B cell (primary cell): ENCODE measurements around the gene FLAD1. TPM values are rescaled to one million over a fixed set of nuclear protein-coding genes. Genes with fewer than 3 reads are reported as not detected.

Experiments
- ATAC-seq: fragments of 200-7000 bp; cut with Tn5 transposase; one replicate; pipeline ENCODE4 v1.10.0; 2021; ENCODE audit warnings: low read depth, mild to moderate bottlenecking, moderate number of reproducible peaks, moderate library complexity
- CTCF ChIA-PET: fragments of 350-600 bp; sonication (Branson Sonifier 250); formaldehyde crosslinking; loops from one replicate; lab custom pipeline; 2021; ENCODE audit warnings: antibody characterized with exemption, inconsistent platforms; lab: Charles Lee
- POLR2A ChIA-PET: fragments of 350-600 bp; sonication (Branson Sonifier 250); formaldehyde crosslinking; loops from one replicate; lab custom pipeline; 2021; ENCODE audit warnings: antibody characterized with exemption; lab: Charles Lee
- DNase-seq: peaks from one replicate; pipeline ENCODE4 v3.0.0; 2013
- H2AFZ ChIP-seq: 2 replicates; pipeline ENCODE4 v1.6.1; 2012; ENCODE audit warnings: mild to moderate bottlenecking, low read depth, low read length; ENCODE audit not compliant: insufficient read depth, poor library complexity, severe bottlenecking
- H3K27ac ChIP-seq, 2 donors: 1 replicate in 1 of 2; 2 replicates in 1 of 2; pipeline ENCODE4 v1.5.1; 2012 to 2013; ENCODE audit warnings: low read length in 2 of 2, mild to moderate bottlenecking in 2 of 2, moderate library complexity in 1 of 2
- H3K27me3 ChIP-seq, 4 experiments: fragments of 200-600 bp in 1 of 4; sonication (generic) in 1 of 4; replicated peaks in 1 of 4; 1 replicate in 2 of 4; 2 replicates in 2 of 4; pipeline versions ENCODE4 v1.6.1 to v1.7.0; 2013 to 2016; ENCODE audit warnings: low read length in 3 of 4, mild to moderate bottlenecking in 2 of 4, mixed read lengths in 1 of 4, moderate library complexity in 1 of 4; ENCODE audit not compliant: insufficient read depth in 4 of 4, control insufficient read depth in 3 of 4; ENCODE audit errors: control extremely low read depth in 1 of 4
- H3K36me3 ChIP-seq, 2 experiments: replicated peaks in 1 of 2; 1 replicate in 1 of 2; 2 replicates in 1 of 2; pipeline versions ENCODE4 v1.6.1 to v1.7.1; 2013; ENCODE audit warnings: low read length in 1 of 2; ENCODE audit not compliant: insufficient read depth in 2 of 2, control insufficient read depth in 1 of 2; ENCODE audit errors: control extremely low read depth in 1 of 2, extremely low read depth in 1 of 2
- H3K4me1 ChIP-seq, 2 donors: fragments of 200-600 bp in 1 of 2; sonication (generic) in 1 of 2; 1 replicate in 1 of 2; 2 replicates in 1 of 2; pipeline versions ENCODE4 v1.5.1 to v1.6.1; 2013 to 2017; ENCODE audit warnings: low read length in 2 of 2; ENCODE audit not compliant: control insufficient read depth in 2 of 2, insufficient read depth in 2 of 2
- H3K4me2 ChIP-seq: replicated peaks from 2 replicates; pipeline ENCODE3; 2012; ENCODE audit warnings: mild to moderate bottlenecking, low read depth, low read length; ENCODE audit not compliant: poor library complexity, severe bottlenecking
- H3K4me3 ChIP-seq, 5 experiments: fragments of 200-600 bp in 1 of 5; sonication (generic) in 1 of 5; 1 replicate in 3 of 5; 2 replicates in 2 of 5; pipeline versions ENCODE4 v1.5.1 to v1.7.0; 2011 to 2016; ENCODE audit warnings: low read length in 4 of 5, mild to moderate bottlenecking in 4 of 5, low read depth in 2 of 5, control low read depth in 1 of 5, moderate library complexity in 1 of 5; ENCODE audit not compliant: insufficient read depth in 1 of 5; ENCODE audit errors: control extremely low read depth in 1 of 5, extremely low read depth in 1 of 5
- H3K79me2 ChIP-seq: fragments of 200-600 bp; sonication (generic); one replicate; pipeline ENCODE4 v1.6.0; 2016; ENCODE audit warnings: low read length; ENCODE audit not compliant: control insufficient read depth, insufficient read depth
- H3K9ac ChIP-seq: fragments of 200-600 bp; sonication (generic); 2 replicates; pipeline ENCODE4 v1.6.1; 2017; ENCODE audit warnings: mild to moderate bottlenecking, low read length, moderate library complexity
- H3K9me3 ChIP-seq, 3 donors: one replicate each; pipeline versions ENCODE4 v1.6.1 to v1.7.1; 2013; ENCODE audit warnings: low read length in 2 of 3; ENCODE audit not compliant: control insufficient read depth in 2 of 3, insufficient read depth in 1 of 3; ENCODE audit errors: control extremely low read depth in 1 of 3
- H4K20me1 ChIP-seq: 2 replicates; pipeline ENCODE4 v1.6.0; 2012; ENCODE audit warnings: mild to moderate bottlenecking, low read length; ENCODE audit not compliant: insufficient read depth, control insufficient read depth, poor library complexity, severe bottlenecking
- H3K27ac Mint-ChIP-seq: one replicate; pipeline ENCODE4 v1.8.0; 2021; ENCODE audit warnings: mixed read lengths
- H3K27me3 Mint-ChIP-seq: one replicate; pipeline ENCODE4 v1.8.0; 2021; ENCODE audit warnings: mixed read lengths
- H3K4me1 Mint-ChIP-seq: one replicate; pipeline ENCODE4 v1.8.0; 2021; ENCODE audit warnings: mixed read lengths
- H3K4me3 Mint-ChIP-seq: one replicate; pipeline ENCODE4 v1.8.0; 2021; ENCODE audit warnings: mixed read lengths
- H3K9me3 Mint-ChIP-seq: one replicate; pipeline ENCODE4 v1.8.0; 2022; ENCODE audit warnings: mixed read lengths; ENCODE audit not compliant: insufficient read depth
- EZH2 ChIP-seq: IDR thresholded peaks from 2 replicates; pipeline ENCODE4 v1.6.1; 2012; ENCODE audit warnings: borderline replicate concordance, low read depth, mild to moderate bottlenecking, moderate library complexity, low read length; ENCODE audit not compliant: insufficient read depth, poor library complexity, severe bottlenecking
- WGBS: methylation state at CpG from one replicate; pipeline ENCODE4 v1.1.5; 2013; ENCODE audit warnings: missing lambda C conversion rate; ENCODE audit not compliant: insufficient coverage; 5-methylcytosine and 5-hydroxymethylcytosine counted together
- intact Hi-C: fragments of 100-400 bp; cut with micrococcal nuclease; formaldehyde crosslinking; loops from one replicate; pipeline ENCODE4 v1.10.0; 2022
- polyA plus RNA-seq: library from polyadenylated mRNA; depleted of rRNA; stranded (reverse); fragments of >200 nt; gene quantifications from 2 replicates; pipeline ENCODE4 v1.2.3, GENCODE V29; 2012
- total RNA-seq, 2 donors: library from RNA; stranded (reverse); fragments of 120-200 nt in 1 of 2; gene quantifications; 1 replicate in 1 of 2; 2 replicates in 1 of 2; pipeline versions ENCODE4 v1.2.3 to v1.2.4, GENCODE V29; 2013 to 2022
- TF ChIP-seq, protein P1 (sequence below): fragments of 200-600 bp; IDR thresholded peaks from one replicate; pipeline ENCODE4 v1.8.0; 2022; ENCODE audit warnings: antibody characterized with exemption, mild to moderate bottlenecking

The FLAD1 gene
- total and polyA plus RNA-seq, 2 donors (not counting 1 experiment from before 2014, with no cell fraction given), result 51.4 to 83.0 TPM

DNA sequence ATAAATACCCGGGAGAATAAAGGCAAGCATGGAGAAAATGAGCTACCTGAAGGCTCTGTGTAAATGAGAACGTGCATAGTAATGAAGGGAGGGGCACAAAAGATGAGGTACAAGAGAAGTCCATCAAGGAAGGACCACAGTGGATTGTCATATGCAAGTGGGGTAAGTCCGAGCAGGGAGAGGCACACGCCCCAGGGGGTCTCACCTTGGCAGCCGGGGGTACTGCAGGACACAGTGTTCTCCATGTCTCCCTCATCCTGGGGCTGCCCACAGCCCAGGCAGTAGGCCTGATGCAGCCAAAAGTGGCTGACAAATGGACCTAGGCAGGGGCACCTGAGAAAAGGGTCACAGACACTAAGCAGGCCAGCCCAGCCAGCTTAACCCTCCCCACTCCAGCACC, 40.5 kb downstream of the FLAD1 start:
- ChIA-PET POLR2A (interaction anchor here (0.7 kb wide), 1 partner anchor 302 kb away, joined by 3 read pairs; no protein-coding TSS in a partner anchor), CTCF (no interaction called here)
- 92% methylated on average over 5 of the region's 5 CpGs for WGBS

DNA sequence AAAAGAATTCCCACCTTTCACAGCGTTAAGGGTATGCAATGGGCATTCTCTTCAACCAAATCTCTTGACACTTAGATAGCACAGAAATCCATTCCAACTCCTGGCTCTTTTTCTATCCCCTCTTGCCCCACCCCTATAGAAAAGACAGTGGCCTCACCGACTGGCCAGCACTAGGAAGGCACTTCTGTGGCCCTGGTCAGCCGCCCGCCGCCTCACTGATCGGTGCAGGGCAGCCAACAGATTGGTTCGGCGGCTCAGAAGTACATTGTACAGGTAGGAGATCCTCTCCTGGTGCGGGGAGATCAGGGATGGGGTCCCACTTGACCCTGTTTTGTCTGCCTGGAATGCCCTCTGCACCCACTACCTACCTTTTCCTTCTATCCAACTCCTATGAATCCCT, 41.2 kb downstream of the FLAD1 start:
- Mint-ChIP-seq H3K27me3 (no peaks in the 10 kb centered on the region), H3K27ac (no peak overlapping the region), H3K4me1 (peaks cover 8% of the 10 kb centered on the region), H3K9me3 (no peaks in the 10 kb centered on the region), H3K4me3 (no peak overlapping the region)
- Histone ChIP-seq H3K4me3 (no peak overlapping the region), H3K4me2 (no peak overlapping the region), H3K27me3 (no peaks in the 10 kb centered on the region), H3K36me3 (no peaks in the 10 kb centered on the region), H3K9me3 (peaks cover 0 to under 1% (median 0%) of the 10 kb centered on the region in 3 donors), H3K4me1 (no peaks in the 10 kb centered on the region), H2AFZ (no peak overlapping the region), H3K27ac (no peak overlapping the region), H3K9ac (no peak overlapping the region), H4K20me1 (no peaks in the 10 kb centered on the region), H3K79me2 (peaks cover 3% of the 10 kb centered on the region)
- CTCF ChIA-PET, result interaction anchor here (1.0 kb wide), 1 partner anchor 25 kb away, joined by 3 read pairs; no protein-coding TSS in a partner anchor
- ATAC-seq, result no peak
- intact Hi-C loops, result no loop called here
- no peak for DNase-seq
- TF ChIP-seq EZH2, result no peak
- TF ChIP-seq, protein P1, sequence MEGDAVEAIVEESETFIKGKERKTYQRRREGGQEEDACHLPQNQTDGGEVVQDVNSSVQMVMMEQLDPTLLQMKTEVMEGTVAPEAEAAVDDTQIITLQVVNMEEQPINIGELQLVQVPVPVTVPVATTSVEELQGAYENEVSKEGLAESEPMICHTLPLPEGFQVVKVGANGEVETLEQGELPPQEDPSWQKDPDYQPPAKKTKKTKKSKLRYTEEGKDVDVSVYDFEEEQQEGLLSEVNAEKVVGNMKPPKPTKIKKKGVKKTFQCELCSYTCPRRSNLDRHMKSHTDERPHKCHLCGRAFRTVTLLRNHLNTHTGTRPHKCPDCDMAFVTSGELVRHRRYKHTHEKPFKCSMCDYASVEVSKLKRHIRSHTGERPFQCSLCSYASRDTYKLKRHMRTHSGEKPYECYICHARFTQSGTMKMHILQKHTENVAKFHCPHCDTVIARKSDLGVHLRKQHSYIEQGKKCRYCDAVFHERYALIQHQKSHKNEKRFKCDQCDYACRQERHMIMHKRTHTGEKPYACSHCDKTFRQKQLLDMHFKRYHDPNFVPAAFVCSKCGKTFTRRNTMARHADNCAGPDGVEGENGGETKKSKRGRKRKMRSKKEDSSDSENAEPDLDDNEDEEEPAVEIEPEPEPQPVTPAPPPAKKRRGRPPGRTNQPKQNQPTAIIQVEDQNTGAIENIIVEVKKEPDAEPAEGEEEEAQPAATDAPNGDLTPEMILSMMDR, result no peak
- WGBS, result 92% methylated on average over 9 of the region's 9 CpGs
- POLR2A ChIA-PET, result no interaction called here

More for the DNA sequence above, 40.5 kb downstream of the FLAD1 start:
- Histone ChIP-seq H3K9ac (no peak overlapping the region), H3K4me3 (no peak overlapping the region), H3K27ac (no peak overlapping the region), H3K27me3 (no peaks in the 10 kb centered on the region), H3K36me3 (no peaks in the 10 kb centered on the region), H3K4me2 (no peak overlapping the region), H3K4me1 (peaks cover under 1 to 6% of the 10 kb centered on the region in 2 donors), H4K20me1 (no peaks in the 10 kb centered on the region), H3K79me2 (peaks cover 3% of the 10 kb centered on the region), H2AFZ (no peak overlapping the region), H3K9me3 (peaks cover 0 to 2% (median 0%) of the 10 kb centered on the region in 3 donors)
- no peak for TF ChIP-seq EZH2
- TF ChIP-seq, protein P1, result no peak
- intact Hi-C loops, result no loop called here
- DNase-seq (no peak), ATAC-seq (no peak)
- no peaks in the 10 kb centered on the region for H3K27me3 Mint-ChIP-seq
- peaks cover 15% of the 10 kb centered on the region for H3K4me1 Mint-ChIP-seq
- H3K9me3 Mint-ChIP-seq, result no peaks in the 10 kb centered on the region
- no peak overlapping the region for H3K4me3 Mint-ChIP-seq
- no peak overlapping the region for H3K27ac Mint-ChIP-seq
